HepG2 (cell line): ENCODE results near the gene TMEM273.

Experiments used
- ASH2L ChIP-seq: fragments of 300-600, 200-600 bp; sonication (generic); IDR thresholded peaks from 2 replicates; pipeline ENCODE4 v1.7.0; 2017; ENCODE audit warnings: low read depth, mild to moderate bottlenecking, moderate library complexity, mixed read lengths, low read length; ENCODE audit not compliant: insufficient read length
- EZH2 ChIP-seq: conservative IDR thresholded peaks from 2 replicates; pipeline ENCODE4 v1.6.1; 2012; ENCODE audit warnings: mild to moderate bottlenecking, low read depth, low read length, moderate library complexity
- FOXP1 ChIP-seq, 2 experiments: fragments of 450-650 bp in 1 of 2; IDR thresholded peaks; 2 replicates each; pipeline ENCODE4 v1.6.1; 2017 to 2018; ENCODE audit warnings: antibody characterized with exemption in 1 of 2
- POLR2AphosphoS5 ChIP-seq: IDR thresholded peaks from 2 replicates; pipeline ENCODE4 v1.6.1; 2012; ENCODE audit warnings: low read depth, low read length
- ZFP82 ChIP-seq: sonication (generic); formaldehyde crosslinking; IDR thresholded peaks from 2 replicates; pipeline ENCODE4 v1.5.1; 2020; ENCODE audit warnings: mild to moderate bottlenecking, missing genetic modification reagents, borderline replicate concordance
- ZNF562 ChIP-seq: sonication (generic); formaldehyde crosslinking; IDR thresholded peaks from 2 replicates; pipeline ENCODE4 v1.8.0; 2022; ENCODE audit warnings: missing genetic modification reagents, borderline replicate concordance

DNA sequence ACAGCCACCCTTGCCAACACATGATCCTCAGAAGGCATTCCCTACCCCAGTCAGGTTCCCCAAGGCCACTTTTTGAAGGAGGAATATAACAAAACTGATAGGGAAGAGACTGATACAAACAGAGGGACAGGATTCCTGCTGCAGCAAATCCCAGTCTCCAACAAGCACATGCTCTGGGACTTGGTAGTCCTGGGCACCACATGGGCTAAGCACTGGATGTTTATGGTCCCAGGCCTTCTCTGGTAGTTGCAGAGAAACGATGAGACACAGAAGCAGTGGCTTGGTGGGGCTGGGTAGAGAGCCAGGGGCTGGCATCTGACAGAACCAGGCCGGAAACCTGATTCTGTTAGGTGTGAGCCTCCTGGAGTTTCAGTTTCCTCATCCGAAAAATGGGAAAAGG is 76.1 kb downstream of the TMEM273 start:
- no peak for TF ChIP-seq FOXP1 (IDR thresholded peaks at IDR 0.05)
- no peak for TF ChIP-seq FOXP1 (CRISPR knock-in tag; IDR thresholded peaks at IDR 0.05)
- TF ChIP-seq ZNF562, result no peak
- no peak for TF ChIP-seq ASH2L
- no peak for TF ChIP-seq POLR2AphosphoS5
- no peak for TF ChIP-seq ZFP82 (CRISPR knock-in tag)
- no peak for TF ChIP-seq EZH2
